ENCODE measurements around the gene ZCCHC8.
A peak's percentile ranks its signal among the peaks of the same experiment; 100 is the strongest.
"Not testable (repeated sequence)": the region's sequence is repeated elsewhere in the genome, so short reads cannot be mapped to it uniquely, and the experiment has no call there.

ZCCHC8 gene

DNA sequence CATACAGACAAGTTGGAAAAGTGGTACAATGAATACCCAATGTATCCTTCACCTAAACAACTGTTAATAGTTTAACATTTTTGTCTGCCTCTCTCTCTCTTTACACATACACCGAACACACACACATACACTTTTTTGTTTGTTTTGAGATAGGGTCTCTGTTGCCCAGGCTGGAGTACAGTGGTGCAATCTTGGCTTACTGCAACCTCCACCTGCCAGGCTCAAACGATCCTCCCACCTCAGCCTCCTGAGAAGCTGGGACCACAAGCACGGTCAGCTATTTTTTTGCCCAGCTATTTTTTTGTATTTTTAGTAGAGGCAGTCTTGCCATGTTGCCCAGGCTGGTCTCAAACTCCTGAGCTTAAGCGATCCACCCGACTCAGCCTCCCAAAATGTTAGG lies 16.8 kb downstream of the ZCCHC8 start:
- TF ChIP-seq CTCF (conservative IDR thresholded peaks at IDR 0.05; ENCODE audit: low read length) = no peak
- no peak overlapping the region for H3K4me3 ChIP-seq (ENCODE audit: low read length)
- DNase-seq (ENCODE audit: low read depth) = no peak

GRCh38 chr12:122481861-122482260 lies 18.9 kb downstream of the ZCCHC8 start:
- DNase-seq (ENCODE audit: low read depth) = no peak
- H3K4me3 ChIP-seq (ENCODE audit: low read length) = no peak overlapping the region
- no peak for TF ChIP-seq CTCF (conservative IDR thresholded peaks at IDR 0.05; ENCODE audit: low read length)

DNA sequence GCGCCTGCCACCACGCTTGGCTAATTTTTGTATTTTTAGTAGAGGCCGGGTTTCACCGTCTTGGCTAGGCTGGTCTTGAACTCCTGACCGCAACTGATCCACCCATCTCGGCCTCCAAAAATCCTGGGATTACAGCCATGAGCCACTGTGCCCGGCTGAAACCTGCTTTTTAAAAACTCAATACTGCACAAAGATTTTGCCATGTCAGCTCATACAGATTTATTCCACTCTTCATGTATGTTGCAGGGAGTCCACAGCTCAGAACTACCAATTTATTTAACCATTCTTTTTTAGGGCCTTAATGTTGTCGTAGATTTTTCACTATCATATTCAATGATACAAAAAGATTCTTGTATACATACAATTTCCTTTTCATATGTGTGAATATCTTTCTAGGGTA lies 20.0 kb downstream of the ZCCHC8 start:
- H3K4me3 ChIP-seq (ENCODE audit: low read length) = no peak overlapping the region
- no peak for TF ChIP-seq CTCF (conservative IDR thresholded peaks at IDR 0.05; ENCODE audit: low read length)
- DNase-seq (ENCODE audit: low read depth) = no peak

DNA sequence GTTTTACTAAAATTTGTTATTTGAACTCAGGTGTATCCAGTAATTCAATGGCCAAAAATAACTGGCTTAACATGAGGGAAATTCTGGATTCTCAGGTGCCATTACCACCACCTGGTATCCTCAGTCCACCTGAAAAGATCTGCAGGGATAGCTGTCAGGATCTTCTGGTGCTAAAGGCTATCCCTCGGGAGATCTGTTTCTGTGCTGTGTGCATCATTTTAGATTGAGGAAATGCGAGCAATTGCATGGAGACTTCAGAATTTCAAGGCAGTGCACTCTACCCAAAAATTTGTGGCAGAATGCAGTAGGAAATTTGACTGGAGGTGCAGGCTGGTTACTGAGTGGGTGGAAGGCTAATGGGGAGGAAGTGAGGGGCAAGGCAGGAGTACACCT lies 26.4 kb downstream of the ZCCHC8 start:
- no peak for TF ChIP-seq CTCF (conservative IDR thresholded peaks at IDR 0.05; ENCODE audit: low read length)
- DNase-seq (ENCODE audit: low read depth) = no peak
- no peak overlapping the region for H3K4me3 ChIP-seq (ENCODE audit: low read length)

- no peak for DNase-seq (ENCODE audit: low read depth)
- H3K4me3 ChIP-seq (ENCODE audit: low read length) = no peak overlapping the region
- no peak for TF ChIP-seq CTCF (conservative IDR thresholded peaks at IDR 0.05; ENCODE audit: low read length)
These were observed 27.0 kb downstream of the ZCCHC8 start for GRCh38 chr12:122473543-122474323.

DNA sequence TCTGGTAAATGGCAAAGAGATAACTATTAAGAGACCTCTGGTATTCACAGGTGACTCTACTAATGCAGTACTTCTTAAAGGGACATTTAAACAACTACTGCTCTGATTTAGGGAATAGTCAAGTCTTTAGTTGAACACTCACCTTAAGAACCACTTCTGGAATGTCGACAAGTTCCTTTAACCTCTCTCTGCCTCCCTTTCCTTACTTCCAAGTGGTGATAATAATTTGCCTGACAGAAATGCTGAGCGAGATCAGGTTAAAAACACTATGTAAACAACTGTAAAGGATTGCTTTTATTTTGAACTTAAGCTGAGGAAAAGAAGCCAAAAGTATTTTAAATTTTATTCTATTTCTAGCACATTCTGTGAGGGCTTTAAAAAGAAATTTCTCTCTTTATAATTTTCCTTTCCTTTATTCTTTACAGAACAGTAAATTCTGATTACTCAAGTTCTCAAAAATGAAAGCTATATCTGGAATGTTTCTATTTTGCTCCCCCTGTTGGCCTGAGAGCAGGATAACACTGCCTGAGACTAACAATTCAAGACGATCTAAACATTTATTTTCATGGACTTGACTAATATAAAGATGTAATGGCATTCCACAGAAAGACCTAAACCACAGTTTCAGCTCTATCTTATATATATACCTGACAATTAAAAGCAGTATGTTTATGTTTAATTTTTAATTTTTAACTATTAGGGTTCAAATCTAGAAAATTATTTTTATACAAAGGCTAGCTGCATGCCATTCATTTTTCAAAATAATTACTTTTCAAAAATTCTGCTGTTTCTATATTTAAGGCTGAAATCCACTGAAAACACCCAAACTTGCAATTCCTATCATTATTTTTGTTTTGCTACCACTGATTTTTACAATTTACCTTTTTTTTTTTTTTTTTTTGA lies 29.2 kb downstream of the ZCCHC8 start:
- peak; percentile 79 for DNase-seq (ENCODE audit: low read depth)
- TF ChIP-seq CTCF (conservative IDR thresholded peaks at IDR 0.05; ENCODE audit: low read length) = peak; percentile 92
- H3K4me3 ChIP-seq (ENCODE audit: low read length) = no peak overlapping the region

DNA sequence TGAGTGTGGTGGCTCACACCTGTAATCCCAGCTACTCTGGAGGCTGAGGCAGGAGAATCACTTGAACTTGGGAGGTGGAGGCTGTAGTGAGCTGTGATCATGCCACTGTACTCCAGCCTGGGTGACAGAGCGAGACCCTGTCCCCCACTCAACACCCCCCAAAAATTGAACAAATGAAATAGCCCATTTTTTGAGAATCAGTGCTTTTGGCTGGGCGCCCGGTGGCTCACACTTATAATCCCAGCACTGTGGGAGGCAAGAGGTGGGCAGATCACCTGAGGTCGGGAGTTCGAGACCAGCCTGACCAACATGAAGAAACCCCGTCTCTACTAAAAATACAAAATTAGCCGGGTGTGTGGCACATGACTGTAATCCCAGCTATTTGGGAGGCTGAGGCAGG lies 30.2 kb downstream of the ZCCHC8 start:
- H3K4me3 ChIP-seq (ENCODE audit: low read length); DNase-seq (ENCODE audit: low read depth): not testable (repeated sequence)

DNA sequence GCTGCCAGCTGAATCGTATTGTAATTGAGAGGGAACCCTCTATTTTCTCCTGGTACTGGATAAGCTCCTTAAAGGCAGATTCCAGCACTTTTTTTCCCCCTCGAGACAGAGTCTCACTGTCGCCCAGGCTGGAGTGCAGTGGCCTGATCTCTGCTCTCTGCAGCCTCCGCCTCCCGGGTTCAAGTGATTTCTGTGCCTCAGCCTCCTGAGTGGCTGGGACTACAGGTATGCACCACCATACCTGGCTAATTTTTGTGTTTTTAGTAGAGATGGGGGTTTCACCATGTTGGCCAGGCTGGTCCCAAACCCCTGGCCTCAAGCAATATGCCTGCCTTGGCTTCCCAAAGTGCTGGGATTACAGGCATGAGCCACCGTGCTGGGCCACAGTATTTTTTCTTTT lies 30.9 kb downstream of the ZCCHC8 start:
- H3K4me3 ChIP-seq (ENCODE audit: low read length); DNase-seq (ENCODE audit: low read depth): not testable (repeated sequence)

Measured in AG10803 (cell line).